H1 (cell line): Measurements from ENCODE around the gene GFPT1. TPM values are rescaled to one million over a fixed set of nuclear protein-coding genes. Genes with fewer than 3 reads are reported as not detected.

Source experiments
- CTCF ChIA-PET: fragments of 300-600 bp; sonication (Branson Sonifier 250); formaldehyde crosslinking; loops from one replicate; lab custom pipeline; 2021; ENCODE audit not compliant: partially characterized antibody; lab: Charles Lee
- POLR2A ChIA-PET: fragments of 300-600 bp; sonication (Branson Sonifier 250); formaldehyde crosslinking; loops from one replicate; lab custom pipeline; 2021; ENCODE audit warnings: inconsistent platforms; ENCODE audit not compliant: partially characterized antibody; lab: Charles Lee
- DNase-seq, 2 experiments: peaks; one replicate each; pipeline versions ENCODE4 v3.0.0 to v3.0.0-alpha.2; 2010 to 2022; ENCODE audit warnings: low spot score in 2 of 2, low read depth in 1 of 2, mixed read lengths in 1 of 2
- FAIRE-seq: peaks from 2 replicates; lab custom pipeline; 2011; peaks lifted over from hg19 to GRCh38; lab: Jason Lieb, UNC
- H2AFZ ChIP-seq: 2 replicates; pipeline ENCODE4 v1.8.1; 2012; ENCODE audit warnings: low read length, inconsistent platforms
- H2AK5ac ChIP-seq: 2 replicates; pipeline ENCODE4 v1.6.1; 2013; ENCODE audit warnings: low read depth, low read length
- H2BK120ac ChIP-seq: replicated peaks from 2 replicates; pipeline ENCODE3; 2013; ENCODE audit warnings: low read depth, low read length, inconsistent platforms
- H2BK12ac ChIP-seq: 2 replicates; pipeline ENCODE4 v1.6.1; 2013; ENCODE audit warnings: low read depth, low read length
- H2BK15ac ChIP-seq: 2 replicates; pipeline ENCODE4 v1.6.1; 2013; ENCODE audit warnings: low read length
- H2BK20ac ChIP-seq: 2 replicates; pipeline ENCODE4 v1.6.1; 2013; ENCODE audit warnings: low read length
- H2BK5ac ChIP-seq: 2 replicates; pipeline ENCODE4 v1.6.1; 2013; ENCODE audit warnings: low read depth, low read length
- H3K14ac ChIP-seq: 2 replicates; pipeline ENCODE4 v1.6.1; 2013; ENCODE audit warnings: inconsistent platforms; ENCODE audit not compliant: insufficient read length
- H3K18ac ChIP-seq: 2 replicates; pipeline ENCODE4 v1.6.1; 2013; ENCODE audit warnings: low read length; ENCODE audit errors: extremely low read depth
- H3K23ac ChIP-seq: 2 replicates; pipeline ENCODE4 v1.6.1; 2013; ENCODE audit warnings: inconsistent platforms; ENCODE audit not compliant: insufficient read length
- H3K23me2 ChIP-seq: 2 replicates; pipeline ENCODE4 v1.6.1; 2013; ENCODE audit warnings: low read depth, low read length
- H3K27ac ChIP-seq: 2 replicates; pipeline ENCODE4 v1.6.1; 2011; ENCODE audit warnings: low read depth, low read length, inconsistent platforms
- H3K27me3 ChIP-seq, 4 experiments: replicated peaks in 1 of 4; 1 replicate in 1 of 4; 2 replicates in 3 of 4; pipeline versions ENCODE4 v1.6.1 to v1.8.1; 2011 to 2013; ENCODE audit warnings: low read length in 3 of 4, mild to moderate bottlenecking in 3 of 4, inconsistent platforms in 2 of 4, mixed read lengths in 2 of 4, moderate library complexity in 1 of 4; ENCODE audit not compliant: control insufficient read depth in 3 of 4, insufficient read depth in 3 of 4; ENCODE audit errors: extremely low read depth in 1 of 4
- H3K36me3 ChIP-seq, 4 experiments: 2 replicates each; pipeline versions ENCODE4 v1.6.1 to v1.8.1; 2011 to 2013; ENCODE audit warnings: mild to moderate bottlenecking in 4 of 4, low read length in 3 of 4, moderate library complexity in 2 of 4, control low read depth in 1 of 4, inconsistent platforms in 1 of 4; ENCODE audit not compliant: insufficient read depth in 4 of 4, control insufficient read depth in 2 of 4
- H3K4ac ChIP-seq: replicated peaks from 2 replicates; pipeline ENCODE3; 2013; ENCODE audit warnings: low read length, low read depth, mixed read lengths, inconsistent platforms; ENCODE audit not compliant: insufficient read length
- H3K4me1 ChIP-seq, 4 experiments: replicated peaks in 1 of 4; 1 replicate in 1 of 4; 2 replicates in 3 of 4; pipeline versions ENCODE4 v1.6.1 to v1.8.1; 2011 to 2013; ENCODE audit warnings: low read length in 3 of 4, inconsistent platforms in 2 of 4, mixed read lengths in 1 of 4; ENCODE audit not compliant: insufficient read depth in 4 of 4, control insufficient read depth in 3 of 4
- H3K4me2 ChIP-seq, 2 experiments: 2 replicates each; pipeline versions ENCODE4 v1.6.1 to v1.8.1; 2011 to 2013; ENCODE audit warnings: low read depth in 2 of 2, low read length in 2 of 2, control low read depth in 1 of 2, inconsistent platforms in 1 of 2, mild to moderate bottlenecking in 1 of 2; ENCODE audit not compliant: insufficient read depth in 1 of 2
- H3K4me3 ChIP-seq, 4 experiments: fragments of 200-600, 300-600 bp in 1 of 4; sonication (generic), shearing (Covaris generic), sonication (Bioruptor Twin) in 1 of 4; 2 replicates each; pipeline versions ENCODE4 v1.5.1 to v1.8.1; 2011 to 2016; ENCODE audit warnings: low read length in 4 of 4, low read depth in 3 of 4, control low read depth in 2 of 4, inconsistent platforms in 2 of 4, mild to moderate bottlenecking in 2 of 4, mixed read lengths in 1 of 4, moderate library complexity in 1 of 4; ENCODE audit not compliant: insufficient read depth in 2 of 4; ENCODE audit errors: extremely low read depth in 1 of 4
- H3K56ac ChIP-seq: replicated peaks from 2 replicates; pipeline ENCODE3; 2013; ENCODE audit warnings: low read depth, mild to moderate bottlenecking, mixed read lengths, low read length, inconsistent platforms; ENCODE audit not compliant: insufficient read length
- H3K79me1 ChIP-seq: 2 replicates; pipeline ENCODE4 v1.6.1; 2013; ENCODE audit warnings: low read depth, low read length, control low read depth
- H3K79me2 ChIP-seq, 2 experiments: 2 replicates each; pipeline versions ENCODE4 v1.6.1 to v1.8.1; 2012 to 2013; ENCODE audit warnings: low read length in 2 of 2, mild to moderate bottlenecking in 2 of 2, inconsistent platforms in 1 of 2; ENCODE audit not compliant: insufficient read depth in 2 of 2, control insufficient read depth in 1 of 2
- H3K9ac ChIP-seq, 4 experiments: replicated peaks in 1 of 4; 1 replicate in 1 of 4; 2 replicates in 3 of 4; pipeline versions ENCODE4 v1.6.1 to v1.8.1; 2011 to 2013; ENCODE audit warnings: low read depth in 3 of 4, low read length in 3 of 4, control low read depth in 2 of 4, mild to moderate bottlenecking in 2 of 4, moderate library complexity in 2 of 4, inconsistent platforms in 1 of 4; ENCODE audit errors: extremely low read depth in 1 of 4
- H3K9me3 ChIP-seq, 2 experiments: 2 replicates each; pipeline versions ENCODE4 v1.6.1 to v1.8.1; 2012 to 2013; ENCODE audit warnings: mild to moderate bottlenecking in 2 of 2, moderate library complexity in 2 of 2, control low read depth in 1 of 2, inconsistent platforms in 1 of 2, low read depth in 1 of 2, low read length in 1 of 2, mixed read lengths in 1 of 2; ENCODE audit not compliant: insufficient read depth in 2 of 2
- H4K20me1 ChIP-seq, 2 experiments: replicated peaks in 1 of 2; 2 replicates each; pipeline versions ENCODE3 to v1.8.1; 2011 to 2013; ENCODE audit warnings: inconsistent platforms in 2 of 2, low read length in 2 of 2, mild to moderate bottlenecking in 1 of 2; ENCODE audit not compliant: insufficient read depth in 2 of 2, control insufficient read depth in 1 of 2
- H4K5ac ChIP-seq: 2 replicates; pipeline ENCODE4 v1.6.1; 2013; ENCODE audit warnings: low read length, low read depth, mixed read lengths, inconsistent platforms; ENCODE audit not compliant: insufficient read length
- H4K8ac ChIP-seq: 2 replicates; pipeline ENCODE4 v1.8.0; 2013; ENCODE audit warnings: mild to moderate bottlenecking, moderate library complexity, low read length, inconsistent platforms; ENCODE audit not compliant: insufficient read depth; ENCODE audit errors: extremely low read depth
- H4K91ac ChIP-seq: replicated peaks from 2 replicates; pipeline ENCODE3; 2013; ENCODE audit warnings: low read length, mixed read lengths, inconsistent platforms; ENCODE audit not compliant: insufficient read length
- CEBPB ChIP-seq: IDR thresholded peaks from 2 replicates; pipeline ENCODE4 v1.6.1; 2012; ENCODE audit warnings: low read depth, low read length
- EGR1 ChIP-seq: IDR thresholded peaks from 2 replicates; pipeline ENCODE4 v1.6.1; 2011; ENCODE audit warnings: low read depth, low read length, borderline replicate concordance
- GABPA ChIP-seq: IDR thresholded peaks from 2 replicates; pipeline ENCODE4 v1.6.1; 2011; ENCODE audit warnings: mild to moderate bottlenecking, low read length, moderate library complexity, borderline replicate concordance; ENCODE audit not compliant: insufficient read depth
- SIN3A ChIP-seq, 2 experiments: IDR thresholded peaks in 1 of 2; conservative IDR thresholded peaks in 1 of 2; 2 replicates each; pipeline ENCODE4 v1.6.1; 2011 to 2012; ENCODE audit warnings: low read length in 2 of 2, improper control_type of control experiment in 1 of 2, low read depth in 1 of 2, mild to moderate bottlenecking in 1 of 2
- TAF1 ChIP-seq: IDR thresholded peaks from 2 replicates; pipeline ENCODE4 v1.6.1; 2011; ENCODE audit warnings: mild to moderate bottlenecking, low read depth, low read length
- TAF7 ChIP-seq: optimal IDR thresholded peaks from 2 replicates; pipeline ENCODE3; 2011; ENCODE audit warnings: low read depth, mild to moderate bottlenecking, inconsistent platforms, low read length, moderate library complexity, borderline replicate concordance
- WGBS, 2 experiments: shearing (Covaris generic) in 1 of 2; methylation state at CpG; one replicate each; pipeline versions ENCODE4 v1.1.6 to v1.1.7; 2013 to 2015; ENCODE audit warnings: low lambda C conversion rate in 2 of 2, mixed read lengths in 2 of 2, inconsistent platforms in 1 of 2, low coverage in 1 of 2, missing lambda C conversion rate in 1 of 2; ENCODE audit not compliant: insufficient replicate concordance in 2 of 2, insufficient coverage in 1 of 2, insufficient read length in 1 of 2; ENCODE audit errors: extremely low coverage in 1 of 2, missing lambda C conversion rate in 1 of 2; 5-methylcytosine and 5-hydroxymethylcytosine counted together
- polyA plus RNA-seq, 7 experiments: library from polyadenylated mRNA; depleted of rRNA in 3 of 7; stranded (reverse) in 5 of 7; unstranded in 2 of 7; fragments of >200 nt in 5 of 7; fragments of 200-250 nt in 2 of 7; gene quantifications; 1 replicate in 5 of 7; 2 replicates in 1 of 7; 4 replicates in 1 of 7; pipeline versions ENCODE4 v1.2.1 to v1.2.3, GENCODE V29; 2011 to 2013; ENCODE audit warnings: missing spikeins in 2 of 7, mixed read lengths in 2 of 7
- total RNA-seq: library from RNA; stranded (reverse); fragmentation: NEBNext Ultra II Directional; extraction: Animal tissue kit (Norgen Biotek cat#: 25700); gene quantifications from 2 replicates; pipeline ENCODE4 v1.2.1, GENCODE V29; 2021

GFPT1 gene
- total and polyA plus RNA-seq, 2 of the 8 experiments (the other 6 are each of a cell fraction or from before 2014, with no cell fraction given) = 13.3 to 76.2 TPM

- Histone ChIP-seq H3K36me3 (peaks cover 3 to 82% (median 26%) of the 10 kb centered on the region in 4 experiments; a peak in 7 of 8 replicates), H3K4me2 (peak overlapping the region; percentile 10 to 36; a peak in 3 of 4 replicates), H4K20me1 (no peaks in the 10 kb centered on the region), H3K18ac (no peak overlapping the region), H2AFZ (no peak overlapping the region), H3K14ac (no peak overlapping the region), H3K9ac (no peak overlapping the region), H2BK15ac (no peak overlapping the region), H3K4me3 (peak overlapping the region in 1 of 4 experiments; percentile 42; a peak in 1 of 8 replicates), H2AK5ac (no peak overlapping the region), H3K56ac (no peak overlapping the region), H3K23me2 (no peaks in the 10 kb centered on the region), H2BK120ac (peak overlapping the region; percentile 72), H4K5ac (no peak overlapping the region), H3K27me3 (no peaks in the 10 kb centered on the region), H2BK20ac (no peak overlapping the region), H3K27ac (no peak overlapping the region), H3K23ac (no peak overlapping the region), H3K79me2 (no peaks in the 10 kb centered on the region), H3K79me1 (no peaks in the 10 kb centered on the region; the same call in 1 of the 2 replicates), H4K91ac (no peak overlapping the region), H3K4me1 (peaks cover 0 to 6% (median 2%) of the 10 kb centered on the region in 4 experiments; a peak in 2 of 7 replicates), H2BK5ac (no peak overlapping the region), H3K9me3 (no peaks in the 10 kb centered on the region), H2BK12ac (no peak overlapping the region), H4K8ac (no peak overlapping the region), H3K4ac (no peak overlapping the region)
- ChIA-PET POLR2A (no interaction called here), CTCF (no interaction called here)
- no peak for TF ChIP-seq SIN3A (conservative IDR thresholded peaks at IDR 0.05 in 1 of 2, IDR thresholded peaks at IDR 0.05 in 1 of 2; ENCODE audit: low read depth in 1 of 2, low read length in 2 of 2)
- TF ChIP-seq EGR1 = no peak
- TF ChIP-seq TAF1 = no peak
- no peak for TF ChIP-seq GABPA
- no peak for TF ChIP-seq CEBPB
- TF ChIP-seq TAF7 = no peak
- DNase-seq = no peak
- WGBS, 2 experiments = 54% methylated on average over 3 of the region's 3 CpGs; no CpG with 5 or more reads in 1 of the 2 experiments
- peak; percentile 32 for FAIRE-seq
Measured at GRCh38 chr2:69358914-69359313, 28.1 kb downstream of the GFPT1 start.
